ENCODE results near the gene CHST7.

CHST7 gene

DNA sequence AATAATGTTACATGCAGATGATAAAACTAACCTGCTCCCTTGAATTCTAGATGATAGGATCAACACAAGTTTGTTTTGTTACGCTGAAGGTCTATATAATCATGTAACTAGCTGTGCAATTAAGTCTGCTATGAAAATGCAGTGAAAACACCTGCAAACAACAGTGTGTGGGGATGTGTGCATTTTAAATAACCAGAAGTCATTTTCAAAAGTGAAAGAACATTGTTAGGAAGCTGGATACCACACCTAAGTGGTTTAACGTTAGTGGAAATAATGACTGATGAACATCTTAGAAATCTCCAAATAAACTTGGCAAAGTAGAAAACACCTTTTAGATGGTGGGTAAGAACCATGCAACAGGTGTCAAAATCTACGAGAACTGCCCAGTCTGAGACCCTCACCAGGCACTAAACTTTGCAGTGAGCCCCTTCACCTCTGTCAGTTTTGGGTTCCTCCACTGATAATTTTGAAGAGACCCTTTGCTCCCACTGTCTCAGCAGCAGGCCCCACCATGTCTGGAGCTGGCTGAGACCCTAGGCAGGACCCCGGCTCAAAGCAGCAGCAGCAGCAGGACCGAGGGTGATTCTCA is 36.6 kb downstream of the CHST7 start:
- no peak for DNase-seq

DNA sequence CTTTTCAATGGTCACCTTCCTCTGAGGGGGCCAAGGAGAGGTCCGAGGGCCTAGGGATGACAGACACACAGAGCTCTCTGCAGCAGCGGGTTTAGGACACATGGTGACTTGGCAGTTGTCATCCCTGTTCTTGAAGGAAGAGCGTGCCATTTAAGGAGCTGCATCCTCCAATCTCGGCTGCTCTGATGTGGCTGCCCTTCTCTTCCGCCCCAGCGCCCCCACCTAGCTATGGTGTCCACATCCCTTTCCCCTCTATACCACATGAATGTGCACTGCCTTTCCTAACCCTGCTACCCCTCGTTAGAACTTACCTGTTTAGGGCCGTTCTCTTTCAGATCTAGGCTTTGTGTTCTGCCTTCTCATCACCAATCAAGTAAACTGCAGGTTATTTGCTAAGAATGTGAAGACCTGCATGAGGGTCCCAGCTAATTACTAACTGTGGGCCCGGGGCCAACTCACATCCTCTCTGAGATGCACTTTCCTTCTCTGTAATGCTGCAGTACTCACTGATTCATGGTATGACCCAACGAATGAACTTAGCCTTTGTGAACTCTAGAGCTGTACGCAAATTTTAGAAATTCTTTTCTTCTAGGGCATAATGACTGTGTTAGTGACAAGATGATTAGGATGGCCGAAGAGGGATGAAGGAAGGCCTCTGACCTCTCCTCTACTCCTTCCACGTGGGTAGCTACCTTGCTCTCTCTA is 38.2 kb downstream of the CHST7 start:
- DNase-seq, result peak; percentile 22

DNA sequence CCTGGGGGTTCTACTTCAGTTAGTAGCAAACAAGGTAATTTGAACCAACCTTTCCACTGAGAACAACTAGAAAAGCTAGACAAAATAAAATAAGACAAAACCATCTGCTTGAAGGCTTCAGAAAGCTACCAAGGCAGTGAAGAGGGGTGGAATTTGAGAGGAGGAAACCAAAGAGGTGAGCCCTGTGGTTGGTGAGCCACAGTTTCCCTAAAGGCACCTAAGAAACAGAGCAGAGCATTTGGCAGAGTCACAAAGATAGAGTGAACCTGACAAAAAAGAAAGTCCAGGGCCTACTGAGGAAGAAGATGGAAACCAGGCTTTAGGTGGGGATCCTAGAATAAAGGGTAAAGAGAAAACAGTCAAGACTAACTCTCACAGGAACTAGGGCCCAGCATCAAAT is 44.3 kb downstream of the CHST7 start:
- DNase-seq, result no peak

DNA sequence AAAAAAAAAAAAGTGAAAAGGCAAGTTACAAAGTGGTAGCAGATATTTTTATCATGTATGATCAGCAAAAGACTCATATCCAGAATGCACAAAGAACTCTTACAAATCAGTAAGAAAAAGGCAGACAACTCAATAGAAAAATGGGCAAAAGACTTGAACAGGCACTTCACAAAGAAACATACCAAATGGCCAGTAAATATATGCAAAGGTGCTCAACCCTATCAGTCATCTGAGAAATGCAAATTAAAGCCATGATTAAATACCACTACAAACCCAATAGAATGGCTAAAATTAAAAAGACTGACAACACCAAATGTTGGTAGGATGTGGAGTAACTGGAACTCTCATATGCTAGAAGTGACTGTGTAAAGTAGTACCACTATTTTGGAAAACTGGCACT is 45.4 kb downstream of the CHST7 start:
- no peak for DNase-seq

DNA sequence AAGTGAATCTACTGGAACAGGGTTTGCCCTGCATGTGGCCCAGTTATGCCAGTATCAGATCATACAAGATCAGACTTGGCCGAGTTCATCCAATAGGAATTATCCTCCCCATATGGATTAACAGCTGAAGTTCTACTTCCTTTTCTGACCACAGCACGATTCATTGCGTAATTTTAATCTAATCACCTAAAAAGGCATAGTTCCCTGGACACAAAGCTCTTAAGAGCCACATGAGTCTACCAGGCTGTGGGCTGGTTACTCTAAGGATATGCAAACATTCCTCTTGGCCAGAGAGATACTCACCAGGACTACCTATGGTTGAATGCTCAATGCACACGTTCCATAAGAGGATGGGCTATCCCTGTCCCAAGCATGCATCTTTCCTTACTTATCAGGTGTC is 46.9 kb downstream of the CHST7 start:
- DNase-seq, result no peak

DNA sequence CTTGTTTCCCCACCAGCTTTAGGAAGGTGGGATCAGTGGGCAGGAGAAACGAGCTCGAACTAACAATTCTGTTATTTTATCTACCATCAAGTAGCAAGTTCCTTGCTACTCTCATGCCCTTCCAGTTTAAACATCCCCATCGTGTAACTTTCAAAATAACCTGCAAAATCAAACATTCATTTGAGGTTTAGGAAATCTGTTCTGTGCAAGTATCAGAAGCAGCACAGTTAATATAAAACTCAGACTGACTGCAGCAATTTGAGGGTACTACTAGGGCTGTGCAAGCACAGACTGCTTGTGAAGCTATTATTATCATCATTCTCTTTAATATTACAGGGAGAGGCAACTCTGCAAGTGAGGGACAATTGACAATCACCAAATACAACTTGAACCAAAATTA is 48.0 kb downstream of the CHST7 start:
- DNase-seq, result no peak

DNA sequence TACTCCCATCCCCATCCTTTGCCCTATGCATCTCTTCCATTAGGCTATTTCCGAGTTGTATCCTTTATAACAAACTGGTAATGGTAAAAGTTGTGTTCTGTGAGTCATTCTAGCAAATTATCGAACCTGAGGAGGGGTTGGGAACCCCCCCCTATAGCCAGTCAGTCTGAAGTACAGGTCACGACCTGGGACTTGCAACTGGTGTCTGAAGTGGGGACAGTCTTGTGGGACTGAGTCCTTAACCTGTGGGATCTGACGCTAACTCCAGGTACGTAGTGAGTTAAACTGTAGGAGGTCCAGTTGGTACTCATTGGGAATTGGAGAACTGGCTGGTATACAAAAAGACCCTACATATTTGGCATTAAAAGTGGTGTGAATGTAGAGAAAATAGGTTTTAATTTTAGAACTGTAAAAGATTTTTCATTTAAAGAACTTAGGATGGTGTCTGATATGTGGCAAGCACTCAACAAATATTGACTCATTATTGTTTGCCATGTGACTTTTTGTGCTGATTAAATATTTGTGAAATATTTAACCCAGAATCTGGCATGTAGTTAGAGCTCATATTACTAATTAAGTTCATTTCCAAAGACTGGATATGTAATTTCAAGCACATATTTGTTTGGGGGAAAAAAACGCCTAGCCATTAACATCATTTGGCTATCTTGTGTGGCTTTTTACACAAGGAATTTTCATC is 50.7 kb downstream of the CHST7 start:
- DNase-seq, result no peak

DNA sequence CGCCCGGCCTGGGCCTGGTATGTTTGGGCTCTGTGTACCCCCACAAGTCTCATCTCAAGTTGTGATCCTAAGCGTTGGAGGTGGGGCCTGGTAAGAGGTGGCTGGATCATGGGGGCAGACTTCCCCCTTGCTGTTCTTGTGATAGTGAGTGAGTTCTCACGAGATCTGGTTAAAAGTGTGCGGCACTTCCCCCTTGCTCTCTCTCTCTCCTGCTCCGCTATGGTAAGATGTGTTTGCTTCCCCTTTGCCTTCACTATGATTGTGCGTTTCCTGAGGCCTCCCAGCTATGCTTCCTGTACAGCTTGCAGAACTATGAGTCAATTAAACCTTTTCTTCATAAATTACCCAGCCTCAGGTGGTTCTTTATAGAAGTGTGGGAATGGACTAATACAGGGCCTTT is 53.0 kb downstream of the CHST7 start:
- DNase-seq, result no peak

DNA sequence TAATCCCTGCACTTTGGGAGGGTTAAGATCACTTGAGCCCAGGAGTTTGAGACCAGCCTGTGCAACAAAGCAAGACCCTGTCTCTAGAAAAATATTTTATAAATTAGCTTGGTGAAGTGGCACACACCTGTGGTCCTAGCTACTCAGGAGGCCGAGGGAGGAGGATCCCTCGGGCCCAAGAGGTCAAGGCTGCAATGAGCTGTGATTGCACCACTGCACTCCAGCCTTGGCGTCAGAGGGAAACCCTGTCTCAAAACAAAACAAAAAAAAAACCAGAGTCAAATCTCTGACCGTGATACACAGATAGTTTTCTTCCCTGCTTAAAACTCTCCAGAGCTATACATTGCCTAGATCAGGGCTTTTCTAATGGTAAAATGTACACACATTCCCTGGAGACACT is 53.5 kb downstream of the CHST7 start:
- DNase-seq, result no peak

DNA sequence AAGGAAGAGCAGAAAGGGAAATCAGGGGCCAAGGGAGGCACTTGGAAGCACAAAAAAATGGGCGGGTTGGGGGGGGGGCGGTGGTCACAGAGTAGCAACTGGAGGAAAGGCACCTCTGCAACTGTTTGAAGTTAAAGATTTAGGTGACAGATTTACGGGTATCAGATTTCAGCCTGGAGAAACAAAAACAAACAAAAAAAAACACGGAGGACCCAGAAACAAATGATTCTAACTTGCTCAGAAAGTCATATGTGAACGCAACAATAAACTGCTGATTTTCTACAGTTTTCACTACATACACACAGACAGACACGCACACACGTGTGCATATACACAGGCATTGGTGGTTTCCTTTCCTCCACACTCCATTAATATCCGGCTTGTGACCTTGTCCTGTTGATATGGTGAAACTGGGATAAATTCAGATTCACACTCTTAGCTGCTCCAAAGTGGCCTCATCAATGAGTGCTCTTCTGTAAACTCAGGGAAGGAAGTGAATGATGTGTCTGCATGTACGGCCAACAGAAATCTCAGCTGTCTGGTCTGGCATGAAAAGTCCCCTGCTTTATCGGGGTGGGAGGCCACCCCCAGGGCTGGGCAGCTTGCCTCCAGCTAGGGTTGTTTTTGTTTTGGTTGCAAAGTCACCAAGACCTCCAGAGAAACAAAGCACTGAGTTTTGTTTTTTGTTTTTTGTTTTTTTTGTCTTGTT is 54.3 kb downstream of the CHST7 start:
- DNase-seq, result no peak

DNA sequence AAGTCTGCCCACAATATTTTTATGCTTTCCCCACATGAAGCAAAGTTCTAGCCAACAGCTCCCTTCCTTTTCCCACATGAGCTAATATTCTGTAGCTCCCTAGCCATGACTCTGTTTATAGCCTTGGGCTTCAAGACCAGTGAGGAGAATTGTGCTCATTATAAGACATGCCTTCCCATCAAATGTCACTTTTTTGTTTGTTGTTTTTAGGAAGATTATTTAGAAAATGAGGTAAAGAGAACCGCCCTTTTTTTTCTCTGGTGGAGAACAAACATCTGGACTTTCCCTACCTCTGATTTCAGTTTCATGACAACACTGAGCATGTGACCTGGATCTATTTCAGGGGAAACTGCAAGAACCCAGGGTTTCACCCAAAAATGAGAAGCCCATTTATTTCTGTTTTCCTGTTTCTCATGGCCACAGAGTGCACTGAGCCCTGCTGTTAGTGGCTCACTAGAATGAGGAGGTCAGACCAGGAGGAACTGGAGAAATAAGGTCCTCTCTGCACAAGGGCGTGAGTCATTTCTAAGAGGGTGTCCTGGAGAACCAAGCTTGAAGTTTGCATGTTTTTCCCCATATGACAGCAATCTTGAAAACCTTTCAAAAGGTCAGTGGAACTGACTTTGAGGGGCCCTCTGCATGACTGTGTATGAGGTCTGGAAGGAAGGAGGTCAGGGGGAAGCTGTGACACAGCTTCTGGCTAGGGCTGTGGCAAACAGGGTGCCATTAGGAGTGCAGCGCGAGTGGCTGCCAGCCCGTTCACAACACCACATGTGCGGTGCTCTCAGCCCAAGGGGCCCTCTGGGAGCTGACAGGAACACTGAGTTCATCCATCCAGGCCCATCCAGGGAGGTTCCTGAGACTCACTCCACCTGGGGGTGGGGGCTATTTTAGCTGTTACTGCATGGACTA is 55.2 kb downstream of the CHST7 start:
- no peak for DNase-seq

DNA sequence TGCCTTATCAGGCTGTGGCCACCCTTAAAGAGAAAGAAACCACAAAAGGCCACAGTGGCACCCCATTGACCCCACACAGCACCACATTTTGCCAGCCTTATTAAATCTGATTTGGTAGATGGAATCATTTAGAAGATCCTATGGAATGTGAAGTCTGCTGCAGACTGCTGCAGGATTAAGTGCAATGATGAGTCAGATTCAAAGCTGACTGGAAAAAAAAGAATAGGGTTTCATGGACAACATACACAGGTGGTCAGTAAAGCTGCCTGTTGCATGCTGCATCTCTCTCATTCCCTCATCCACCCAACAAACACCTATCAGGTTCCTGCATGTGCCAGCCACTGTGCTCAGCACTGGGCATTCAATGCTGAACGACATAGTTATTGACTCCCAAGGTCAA is 56.6 kb downstream of the CHST7 start:
- DNase-seq, result no peak

DNA sequence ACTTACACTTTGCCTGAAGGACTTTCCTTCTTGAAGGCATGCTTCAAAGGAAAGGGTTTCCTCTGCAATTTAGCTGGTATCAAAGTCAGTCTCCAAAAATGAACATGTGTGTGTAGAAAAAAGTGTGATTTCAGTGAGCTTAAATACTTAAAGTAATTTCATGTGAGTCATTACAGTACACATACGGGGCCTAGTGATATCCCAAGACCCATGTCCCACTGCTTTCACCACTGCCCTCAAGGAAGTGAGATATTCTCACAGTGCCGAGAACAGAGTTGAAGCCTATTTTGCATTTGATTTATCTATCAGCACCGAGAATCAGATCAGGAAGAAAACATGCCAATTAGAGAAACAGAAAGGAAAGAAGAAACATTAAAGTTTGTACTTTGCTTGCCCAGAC is 61.0 kb downstream of the CHST7 start:
- DNase-seq, result no peak

DNA sequence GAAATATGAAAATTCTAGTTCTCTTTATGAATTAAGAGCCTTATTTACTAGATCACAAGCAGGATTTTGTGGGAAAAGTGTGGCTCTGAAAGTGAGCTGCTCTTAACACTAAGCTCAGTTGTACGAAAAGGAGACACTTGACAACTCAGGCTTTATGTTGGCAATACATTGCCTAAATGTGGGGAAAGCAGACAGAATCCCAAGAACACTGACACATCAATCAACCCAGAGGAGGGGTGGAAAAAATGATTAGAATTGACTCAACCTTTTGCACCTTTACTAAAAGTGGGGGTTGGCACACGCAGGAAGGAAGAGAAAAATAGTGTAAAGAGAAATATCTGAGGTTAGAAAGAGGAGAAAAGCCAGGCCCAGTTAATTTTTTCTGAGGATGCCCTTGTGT is 61.6 kb downstream of the CHST7 start:
- no peak for DNase-seq

DNA sequence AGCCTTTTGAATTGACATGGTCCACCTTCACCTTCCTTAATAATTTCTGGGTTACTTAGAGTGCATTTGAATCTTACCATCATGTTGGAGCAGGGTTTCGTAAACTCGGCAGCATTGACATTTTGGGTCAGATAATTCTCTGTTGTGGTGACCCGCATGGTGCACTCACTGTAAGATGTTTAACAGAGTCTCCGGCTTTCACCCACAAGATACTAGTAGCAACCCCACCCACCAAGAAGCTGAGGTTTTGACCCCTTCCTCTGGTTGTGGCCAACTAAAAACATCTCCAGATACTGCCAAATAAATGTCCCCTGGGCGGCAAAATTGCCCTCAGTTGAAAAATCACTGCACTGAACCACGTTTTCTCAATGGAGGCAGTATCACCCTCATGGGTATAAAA is 62.7 kb downstream of the CHST7 start:
- DNase-seq, result no peak

DNA sequence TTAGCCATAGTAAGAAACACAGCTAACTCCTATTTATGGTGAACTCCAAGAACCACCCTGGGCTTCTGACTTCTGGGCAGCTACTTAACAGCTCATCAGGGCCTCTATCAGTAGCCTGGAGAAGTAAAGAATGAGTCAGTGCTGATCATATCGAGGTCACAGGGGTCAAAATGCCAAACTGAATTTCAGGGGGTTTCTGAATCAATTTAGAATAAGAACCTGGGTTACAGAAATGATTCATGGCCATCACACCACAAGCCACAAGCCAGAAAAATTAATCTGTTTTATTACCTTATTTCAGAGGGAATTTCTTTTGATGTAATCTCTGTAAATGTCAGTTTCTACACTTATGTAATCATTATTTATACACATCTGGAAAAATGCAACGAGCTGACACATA is 64.4 kb downstream of the CHST7 start:
- DNase-seq, result no peak

DNA sequence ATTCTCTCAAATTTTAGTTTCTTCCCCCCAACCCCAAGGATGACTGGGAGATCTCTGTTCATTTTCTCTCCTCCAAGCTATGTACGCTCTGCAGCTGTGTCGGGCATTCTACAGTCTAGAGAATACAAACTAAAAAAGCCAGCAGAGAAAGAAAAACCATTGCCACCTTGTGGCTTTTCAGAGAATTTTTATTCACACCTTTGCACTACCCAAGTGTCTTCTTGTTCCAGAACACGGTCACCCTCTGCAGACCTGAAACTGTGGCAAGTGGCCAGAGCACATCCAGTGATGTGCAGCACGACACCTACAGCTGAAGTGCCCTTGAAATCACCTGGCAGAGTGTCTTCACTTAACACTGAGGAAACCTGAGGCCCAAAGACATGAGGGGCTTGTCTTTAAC is 68.6 kb downstream of the CHST7 start:
- DNase-seq, result peak; percentile 19

DNA sequence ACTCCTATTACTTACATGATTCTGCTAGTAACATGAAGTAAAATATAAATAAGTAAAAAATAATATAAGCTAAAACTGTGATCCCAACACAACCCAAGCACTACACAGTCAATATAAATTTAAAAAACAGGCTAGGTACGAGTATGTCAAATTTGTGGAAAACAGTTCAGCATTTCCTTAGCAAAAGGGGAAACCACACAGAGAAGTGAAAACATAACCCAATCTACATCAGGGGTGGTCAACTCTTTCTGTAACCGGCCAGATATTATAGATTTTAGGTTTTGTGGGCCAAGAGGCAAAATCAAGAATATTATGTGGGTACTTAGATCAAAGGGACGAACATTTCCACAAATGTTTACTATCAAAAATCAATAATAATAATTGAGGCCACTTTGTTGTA is 70.1 kb downstream of the CHST7 start:
- no peak for DNase-seq

DNA sequence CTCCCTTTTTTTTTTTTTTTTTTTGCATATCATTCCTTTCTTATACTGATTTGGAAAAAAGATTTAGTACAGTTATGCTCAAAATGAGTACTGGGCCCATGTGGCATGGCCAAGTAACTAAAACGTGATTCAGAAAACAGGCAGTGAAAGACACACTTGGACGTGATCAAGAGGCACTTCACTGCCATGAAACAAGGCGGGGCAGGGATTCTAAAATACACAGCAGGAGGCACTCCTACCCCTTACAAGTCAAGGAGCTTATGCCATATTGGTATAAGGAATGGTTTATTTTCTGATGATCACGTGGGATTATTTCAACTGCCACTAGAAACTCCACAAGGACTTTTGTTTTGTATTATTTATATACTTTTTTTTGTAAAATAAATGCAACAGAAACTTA is 72.0 kb downstream of the CHST7 start:
- DNase-seq, result no peak

DNA sequence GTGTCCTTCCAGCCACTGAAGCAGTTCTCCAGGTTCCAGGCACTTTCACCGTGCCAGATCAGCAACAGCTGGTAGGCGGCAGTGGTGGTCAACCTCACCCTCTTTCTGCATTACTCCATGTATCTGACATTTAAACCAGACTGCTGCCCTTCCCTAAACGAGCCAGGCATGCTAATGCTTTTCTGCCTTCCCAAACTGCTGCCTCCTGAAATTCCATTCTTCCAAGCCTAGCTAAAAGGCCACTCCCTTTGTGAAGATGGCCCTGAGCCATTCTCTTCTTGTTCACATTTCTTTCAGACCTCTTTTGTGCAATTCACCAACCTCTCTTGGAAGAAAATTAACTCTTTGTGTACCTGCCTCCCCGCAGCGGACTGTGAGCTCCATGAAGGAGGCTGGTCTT is 73.7 kb downstream of the CHST7 start:
- DNase-seq, result no peak

All from activated T-cell treated with anti-CD3 and anti-CD28 coated beads, Interleukin-2, amount 50 U/mL, for 1 hour (primary cell).